H1 (cell line): ENCODE results near the gene ZBTB40.

Experiments used
- CBX8 ChIP-seq: fragments of 300-800, 300-1000 bp; sonication (generic); IDR thresholded peaks from 2 replicates; pipeline ENCODE4 v1.7.1; 2016; ENCODE audit warnings: low read depth, low read length, borderline replicate concordance
- EP300 ChIP-seq, 2 experiments: IDR thresholded peaks; 1 replicate in 1 of 2; 2 replicates in 1 of 2; pipeline ENCODE4 v1.6.1; 2011 to 2012; ENCODE audit warnings: low read depth in 2 of 2, low read length in 2 of 2, mild to moderate bottlenecking in 2 of 2, borderline replicate concordance in 1 of 2, inconsistent platforms in 1 of 2, moderate library complexity in 1 of 2
- EZH2 ChIP-seq: fragments of 200-600 bp; sonication (generic); IDR thresholded peaks from 2 replicates; pipeline ENCODE4 v1.7.1; 2012; ENCODE audit warnings: low read depth, mild to moderate bottlenecking, moderate library complexity, low read length, inconsistent platforms; ENCODE audit not compliant: severe bottlenecking
- GABPA ChIP-seq: IDR thresholded peaks from 2 replicates; pipeline ENCODE4 v1.6.1; 2011; ENCODE audit warnings: mild to moderate bottlenecking, low read length, moderate library complexity, borderline replicate concordance; ENCODE audit not compliant: insufficient read depth
- JUND ChIP-seq: IDR thresholded peaks from 2 replicates; pipeline ENCODE4 v1.6.1; 2011; ENCODE audit warnings: mild to moderate bottlenecking, improper control_type of control experiment, low read length
- SIN3A ChIP-seq, 2 experiments: IDR thresholded peaks in 1 of 2; conservative IDR thresholded peaks in 1 of 2; 2 replicates each; pipeline ENCODE4 v1.6.1; 2011 to 2012; ENCODE audit warnings: low read length in 2 of 2, improper control_type of control experiment in 1 of 2, low read depth in 1 of 2, mild to moderate bottlenecking in 1 of 2
- SUZ12 ChIP-seq: fragments of 200-600 bp; sonication (generic); IDR thresholded peaks from 2 replicates; pipeline ENCODE4 v1.6.1; 2012; ENCODE audit warnings: mild to moderate bottlenecking, inconsistent platforms, low read length, moderate library complexity, mixed read lengths
- TAF1 ChIP-seq: IDR thresholded peaks from 2 replicates; pipeline ENCODE4 v1.6.1; 2011; ENCODE audit warnings: mild to moderate bottlenecking, low read depth, low read length
- TF ChIP-seq, protein P1 (sequence below), 3 experiments: IDR thresholded peaks; 1 replicate in 2 of 3; 2 replicates in 1 of 3; pipeline versions ENCODE4 v1.5.1 to v1.6.1; 2011; ENCODE audit warnings: low read length in 3 of 3, mild to moderate bottlenecking in 3 of 3, inconsistent platforms in 2 of 3, low read depth in 1 of 3, moderate library complexity in 1 of 3; ENCODE audit not compliant: insufficient read depth in 1 of 3; ENCODE audit errors: control extremely low read depth in 1 of 3

DNA sequence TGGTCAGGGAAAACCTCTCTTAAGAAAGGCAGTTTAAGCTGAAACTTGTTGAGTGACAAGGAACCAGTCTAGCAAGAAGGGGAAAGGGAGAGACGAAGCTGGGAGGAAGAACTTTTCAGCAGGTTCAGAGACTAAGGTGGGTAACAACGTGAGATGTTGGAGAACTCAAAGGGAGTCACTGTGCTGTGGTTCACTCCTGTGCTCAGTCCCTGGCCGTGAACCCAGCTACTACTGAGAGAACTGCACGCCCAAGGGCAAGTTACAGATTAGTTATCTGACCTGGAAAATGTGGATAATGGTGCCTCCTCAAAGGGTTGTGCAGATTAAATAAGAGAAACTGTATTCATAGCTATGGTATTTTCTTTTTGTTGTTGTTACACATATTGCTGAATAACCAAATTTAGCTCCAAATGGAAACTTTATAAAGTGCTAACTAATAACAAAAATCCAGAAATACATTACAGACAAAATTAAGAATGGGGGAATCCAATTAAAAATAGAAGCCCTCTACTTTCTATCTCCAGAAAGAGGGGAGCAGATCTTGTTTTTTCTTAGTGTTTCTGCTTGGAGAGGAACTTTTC, 2.9 kb downstream of the ZBTB40 start:
- TF ChIP-seq, protein P1, sequence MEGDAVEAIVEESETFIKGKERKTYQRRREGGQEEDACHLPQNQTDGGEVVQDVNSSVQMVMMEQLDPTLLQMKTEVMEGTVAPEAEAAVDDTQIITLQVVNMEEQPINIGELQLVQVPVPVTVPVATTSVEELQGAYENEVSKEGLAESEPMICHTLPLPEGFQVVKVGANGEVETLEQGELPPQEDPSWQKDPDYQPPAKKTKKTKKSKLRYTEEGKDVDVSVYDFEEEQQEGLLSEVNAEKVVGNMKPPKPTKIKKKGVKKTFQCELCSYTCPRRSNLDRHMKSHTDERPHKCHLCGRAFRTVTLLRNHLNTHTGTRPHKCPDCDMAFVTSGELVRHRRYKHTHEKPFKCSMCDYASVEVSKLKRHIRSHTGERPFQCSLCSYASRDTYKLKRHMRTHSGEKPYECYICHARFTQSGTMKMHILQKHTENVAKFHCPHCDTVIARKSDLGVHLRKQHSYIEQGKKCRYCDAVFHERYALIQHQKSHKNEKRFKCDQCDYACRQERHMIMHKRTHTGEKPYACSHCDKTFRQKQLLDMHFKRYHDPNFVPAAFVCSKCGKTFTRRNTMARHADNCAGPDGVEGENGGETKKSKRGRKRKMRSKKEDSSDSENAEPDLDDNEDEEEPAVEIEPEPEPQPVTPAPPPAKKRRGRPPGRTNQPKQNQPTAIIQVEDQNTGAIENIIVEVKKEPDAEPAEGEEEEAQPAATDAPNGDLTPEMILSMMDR (IDR thresholded peaks at IDR 0.05; ENCODE audit: control extremely low read depth in 1 of 3, insufficient read depth in 1 of 3, low read depth in 1 of 3, low read length in 3 of 3): no peak
- TF ChIP-seq EP300 (IDR thresholded peaks at IDR 0.05; ENCODE audit: borderline replicate concordance in 1 of 2, low read depth in 2 of 2, low read length in 2 of 2): no peak
- TF ChIP-seq SIN3A (conservative IDR thresholded peaks at IDR 0.05 in 1 of 2, IDR thresholded peaks at IDR 0.05 in 1 of 2; ENCODE audit: low read depth in 1 of 2, low read length in 2 of 2): no peak
- TF ChIP-seq GABPA: no peak
- no peak for TF ChIP-seq EZH2
- no peak for TF ChIP-seq JUND
- no peak for TF ChIP-seq TAF1
- no peak for TF ChIP-seq SUZ12
- no peak for TF ChIP-seq CBX8
